GM18861 (cell line): ENCODE data around the gene KRTAP27-1.

ENCODE experiments used
- ATAC-seq: cut with Tn5 transposase; IDR thresholded peaks from one replicate; pipeline ENCODE4 v1.9.1; 2021; ENCODE audit not compliant: unreplicated experiment

The KRTAP27-1 gene

GRCh38 chr21:30337276-30337744 is at the start of gene KRTAP27-1:
Gene KRTAP27-1, minus strand, starts transcription at chr21:30337694. Its CDS starts 26 bp downstream, at chr21:30337668.
- ATAC-seq: no peak

- ATAC-seq: no peak
Observed at GRCh38 chr21:30382201-30382600, 44.7 kb upstream of the KRTAP27-1 start.

GRCh38 chr21:30372139-30372770 is 34.8 kb upstream of the KRTAP27-1 start, which contains the start of gene KRTAP13-2:
Gene KRTAP13-2, minus strand, starts transcription at chr21:30372271. Its CDS starts 58 bp downstream, at chr21:30372213.
- no peak for ATAC-seq

DNA sequence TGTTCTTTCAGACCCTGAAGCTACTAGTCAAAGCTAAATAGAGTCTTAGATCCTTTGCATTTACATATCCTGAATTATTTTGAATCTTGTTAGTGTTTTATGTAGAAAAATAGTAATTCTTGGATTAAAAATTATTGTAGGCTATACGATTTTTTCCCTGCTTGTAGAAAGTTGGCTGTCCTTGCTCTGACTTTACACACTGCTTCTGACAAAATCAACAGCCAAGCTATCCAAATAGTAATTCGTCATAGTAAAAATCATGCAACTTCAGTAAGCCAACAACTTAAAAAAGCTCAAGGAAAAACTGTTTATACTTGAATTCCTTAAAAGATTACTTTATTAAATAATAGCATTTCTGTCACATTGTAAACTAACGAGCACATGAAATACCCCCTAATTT is 18.4 kb upstream of the KRTAP27-1 start:
- no peak for ATAC-seq

GRCh38 chr21:30354308-30355005 is 17.0 kb upstream of the KRTAP27-1 start:
- ATAC-seq: no peak

- ATAC-seq: no peak
Observed at GRCh38 chr21:30351534-30351933, 14.0 kb upstream of the KRTAP27-1 start.

GRCh38 chr21:30349572-30349971 is 12.1 kb upstream of the KRTAP27-1 start:
- ATAC-seq: no peak

DNA sequence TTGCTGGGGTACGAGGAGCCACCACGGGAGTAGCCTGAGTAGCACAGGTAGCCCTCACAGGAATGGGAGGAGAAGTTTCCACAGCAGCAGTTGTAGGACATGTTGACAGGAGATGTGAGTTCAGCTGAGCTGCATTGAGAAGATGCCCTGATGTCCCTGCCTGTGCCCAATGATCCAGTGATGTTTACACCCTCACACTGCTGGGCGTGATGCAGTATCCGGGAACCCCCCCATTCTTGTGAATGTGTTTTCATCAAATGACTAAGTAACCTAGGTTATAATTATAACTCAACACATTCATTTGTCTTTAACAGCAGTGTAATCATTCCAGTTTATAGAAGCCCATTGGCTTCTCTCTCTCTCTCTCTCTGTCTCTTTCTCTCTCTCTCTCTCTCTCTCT is 11.0 kb upstream of the KRTAP27-1 start, which contains the start of gene KRTAP23-1:
TSS of gene KRTAP23-1 (minus strand) at position 101 of the 400 bp plus-strand sequence. CDS start at position 101, 0 bp downstream.
- ATAC-seq: no peak

- ATAC-seq: no peak
Observed at GRCh38 chr21:30345014-30345413, 7.5 kb upstream of the KRTAP27-1 start.

GRCh38 chr21:30340714-30341573 is 3.5 kb upstream of the KRTAP27-1 start:
- no peak for ATAC-seq

DNA sequence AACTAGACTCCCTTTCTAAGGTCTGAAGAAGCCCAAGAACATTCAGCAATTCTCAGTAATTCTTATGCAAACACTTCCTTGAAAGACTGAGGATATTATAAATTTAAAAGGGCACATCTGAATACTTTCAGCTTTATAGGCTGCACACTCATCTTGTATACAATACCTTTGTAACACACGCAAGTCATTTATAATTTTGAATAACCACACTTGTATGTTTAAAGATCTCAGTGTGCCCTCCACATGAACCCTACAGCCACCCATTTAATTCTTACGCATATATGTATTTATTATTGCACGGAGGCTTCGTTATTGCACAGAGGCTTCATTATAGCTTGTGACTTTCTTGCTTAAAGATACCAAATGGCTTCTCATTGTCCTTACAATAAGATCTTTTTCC is 1.2 kb upstream of the KRTAP27-1 start:
- no peak for ATAC-seq

- no peak for ATAC-seq
Observed at GRCh38 chr21:30337772-30338171, 278 bp upstream of the KRTAP27-1 start.

DNA sequence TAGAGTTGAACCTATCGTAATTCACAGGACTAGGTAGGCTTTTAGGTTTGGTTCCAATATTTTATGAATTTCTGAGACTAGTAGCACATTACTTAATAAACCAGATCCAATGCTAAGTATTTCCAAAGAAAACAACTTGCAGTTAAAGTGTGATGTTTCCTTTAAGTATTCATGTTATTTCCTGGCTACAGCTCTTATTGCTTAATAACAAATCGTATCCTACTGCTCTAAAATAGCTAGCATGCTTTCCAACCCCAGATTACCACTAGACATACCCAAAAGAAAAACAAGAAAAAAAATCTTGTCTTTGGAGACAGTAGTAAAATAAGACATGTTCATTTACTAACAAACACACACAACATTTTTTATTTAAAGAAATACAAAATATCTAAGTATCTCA is 898 bp downstream of the KRTAP27-1 start:
- ATAC-seq: no peak

GRCh38 chr21:30333736-30334135 is 3.8 kb downstream of the KRTAP27-1 start:
- no peak for ATAC-seq

- no peak for ATAC-seq
Observed at GRCh38 chr21:30332681-30333080, 4.8 kb downstream of the KRTAP27-1 start.

DNA sequence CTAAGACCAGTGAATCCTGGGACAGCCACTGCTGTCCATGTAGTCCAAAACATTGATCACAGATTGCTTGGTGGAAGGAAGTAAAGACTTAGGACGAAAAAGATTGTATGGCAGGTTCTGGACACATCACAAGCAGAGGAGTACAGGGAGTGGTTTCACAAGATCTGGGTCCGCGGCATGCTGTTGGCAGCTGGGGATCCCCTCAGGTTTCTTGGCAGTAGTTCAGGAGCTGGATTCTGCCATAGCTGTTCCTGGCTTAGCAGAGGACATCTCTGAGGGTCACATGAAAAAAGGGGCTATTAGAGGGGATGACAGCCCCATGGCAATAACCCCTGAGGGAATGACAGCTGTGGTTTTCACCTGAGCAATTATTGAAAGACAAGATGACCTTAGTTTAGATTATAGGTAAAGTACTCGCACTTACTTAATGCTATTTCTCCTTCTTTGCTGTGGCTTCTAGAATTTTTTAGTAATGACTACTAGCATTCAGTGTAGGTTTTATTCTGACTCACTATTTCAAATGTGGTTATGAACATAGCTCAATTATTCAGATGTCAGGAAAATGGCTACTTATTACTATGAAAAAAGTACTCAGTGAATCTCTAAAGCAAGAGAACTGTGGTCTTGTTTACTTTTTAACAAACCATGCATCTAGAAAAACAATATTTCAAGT is 8.2 kb downstream of the KRTAP27-1 start:
- no peak for ATAC-seq

DNA sequence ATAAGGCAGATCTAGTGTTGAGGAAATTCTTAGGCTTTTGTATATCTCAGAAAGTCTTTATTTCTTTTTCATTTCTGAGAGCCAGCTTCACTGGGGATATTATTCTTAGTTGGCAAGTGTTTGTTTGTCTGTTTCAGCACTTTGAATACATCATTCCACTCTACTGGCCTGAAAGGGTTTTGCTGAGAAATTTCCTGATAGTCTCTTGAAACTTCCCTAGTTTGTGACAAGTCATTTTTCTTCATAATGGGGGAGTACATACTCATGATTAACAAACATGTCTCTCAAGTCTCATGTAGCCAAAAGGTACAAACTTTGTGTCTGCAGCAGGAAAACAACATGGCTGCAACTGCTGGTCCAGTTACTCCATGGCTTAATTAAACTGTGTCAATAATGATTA is 11.1 kb downstream of the KRTAP27-1 start:
- ATAC-seq: no peak

DNA sequence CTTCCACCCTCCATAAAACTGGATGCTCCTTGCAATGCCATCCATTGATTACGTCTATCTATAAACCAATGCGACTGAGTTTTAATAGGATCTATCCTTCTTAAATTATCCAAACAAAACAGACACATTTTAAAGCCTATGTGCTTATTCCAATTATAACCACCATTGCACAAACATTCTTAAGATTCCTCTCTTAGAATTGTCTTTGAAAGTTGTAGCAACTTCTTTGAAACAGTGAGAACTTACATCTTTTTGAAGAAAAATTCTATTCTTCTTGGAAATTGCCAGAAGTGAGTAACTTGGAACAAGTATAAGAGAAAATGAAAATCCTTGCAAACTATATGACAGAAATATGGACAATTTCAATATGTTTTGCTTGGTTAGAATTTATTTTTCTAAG is 17.3 kb downstream of the KRTAP27-1 start, which contains the start of gene KRTAP26-1:
TSS of gene KRTAP26-1 (minus strand) at position 101 of the 400 bp plus-strand sequence. CDS start 280 bp downstream, outside the sequence.
- no peak for ATAC-seq

DNA sequence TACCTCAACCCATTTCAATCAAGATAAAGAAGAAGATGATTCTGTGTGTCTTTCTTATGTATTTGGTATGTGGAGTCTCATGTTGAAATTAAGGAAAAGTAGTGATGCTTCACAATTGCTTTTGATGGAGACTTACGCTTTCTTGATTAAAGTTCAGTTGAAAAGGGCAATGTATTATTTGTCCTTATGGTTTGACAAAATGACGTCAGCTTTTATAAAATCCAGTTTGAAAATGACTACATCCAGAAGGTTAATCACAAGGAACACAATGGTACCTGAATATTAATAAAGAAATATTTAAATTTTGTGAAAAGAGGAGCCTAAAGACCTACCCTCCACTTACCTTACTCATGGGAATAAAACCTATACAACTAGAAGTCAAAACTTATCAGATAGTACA is 21.8 kb downstream of the KRTAP27-1 start:
- ATAC-seq: no peak

GRCh38 chr21:30306884-30307283 is 30.6 kb downstream of the KRTAP27-1 start:
- ATAC-seq: no peak

- ATAC-seq: no peak
Observed at GRCh38 chr21:30305136-30305535, 32.4 kb downstream of the KRTAP27-1 start.
